ENCODE data around the gene C1QB.

DNA sequence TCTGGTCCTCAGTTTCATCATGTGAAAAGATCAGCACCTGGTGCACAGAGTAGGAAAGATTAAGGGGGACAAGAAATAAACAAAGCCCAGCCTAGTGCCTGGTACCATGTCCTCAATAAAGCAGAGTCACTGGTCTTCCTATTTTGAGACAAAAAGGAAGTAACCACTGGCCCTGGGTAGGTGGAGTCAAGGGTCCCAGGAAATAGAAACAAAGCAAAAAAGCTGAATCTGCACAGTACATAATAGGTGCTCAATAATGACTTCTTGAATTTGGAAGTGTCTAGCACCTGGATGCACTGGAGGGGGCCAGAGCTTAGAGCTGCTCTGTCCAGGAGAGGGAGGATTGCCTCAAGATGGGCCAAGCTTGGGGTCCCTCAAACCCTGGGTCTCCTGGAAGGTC is 55.7 kb downstream of the C1QB start:
- TF ChIP-seq, protein P1, sequence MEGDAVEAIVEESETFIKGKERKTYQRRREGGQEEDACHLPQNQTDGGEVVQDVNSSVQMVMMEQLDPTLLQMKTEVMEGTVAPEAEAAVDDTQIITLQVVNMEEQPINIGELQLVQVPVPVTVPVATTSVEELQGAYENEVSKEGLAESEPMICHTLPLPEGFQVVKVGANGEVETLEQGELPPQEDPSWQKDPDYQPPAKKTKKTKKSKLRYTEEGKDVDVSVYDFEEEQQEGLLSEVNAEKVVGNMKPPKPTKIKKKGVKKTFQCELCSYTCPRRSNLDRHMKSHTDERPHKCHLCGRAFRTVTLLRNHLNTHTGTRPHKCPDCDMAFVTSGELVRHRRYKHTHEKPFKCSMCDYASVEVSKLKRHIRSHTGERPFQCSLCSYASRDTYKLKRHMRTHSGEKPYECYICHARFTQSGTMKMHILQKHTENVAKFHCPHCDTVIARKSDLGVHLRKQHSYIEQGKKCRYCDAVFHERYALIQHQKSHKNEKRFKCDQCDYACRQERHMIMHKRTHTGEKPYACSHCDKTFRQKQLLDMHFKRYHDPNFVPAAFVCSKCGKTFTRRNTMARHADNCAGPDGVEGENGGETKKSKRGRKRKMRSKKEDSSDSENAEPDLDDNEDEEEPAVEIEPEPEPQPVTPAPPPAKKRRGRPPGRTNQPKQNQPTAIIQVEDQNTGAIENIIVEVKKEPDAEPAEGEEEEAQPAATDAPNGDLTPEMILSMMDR (IDR thresholded peaks at IDR 0.05; ENCODE audit: low read depth, low read length, missing input control), result no peak
- TF ChIP-seq RAD21 (IDR thresholded peaks at IDR 0.05), result no peak
- no peak for TF ChIP-seq GABPA (IDR thresholded peaks at IDR 0.05 in 1 of 2, conservative IDR thresholded peaks at IDR 0.05 in 1 of 2)

Data from liver (tissue), 3 donors.